ENCODE results near the gene ZDHHC24.

Gene ZDHHC24

GRCh38 chr11:66545701-66546367, at the start of gene ZDHHC24:
Gene ZDHHC24, minus strand, starts transcription at chr11:66546048. Its CDS starts 45 bp downstream, at chr11:66546003.
- TF ChIP-seq, protein P1, sequence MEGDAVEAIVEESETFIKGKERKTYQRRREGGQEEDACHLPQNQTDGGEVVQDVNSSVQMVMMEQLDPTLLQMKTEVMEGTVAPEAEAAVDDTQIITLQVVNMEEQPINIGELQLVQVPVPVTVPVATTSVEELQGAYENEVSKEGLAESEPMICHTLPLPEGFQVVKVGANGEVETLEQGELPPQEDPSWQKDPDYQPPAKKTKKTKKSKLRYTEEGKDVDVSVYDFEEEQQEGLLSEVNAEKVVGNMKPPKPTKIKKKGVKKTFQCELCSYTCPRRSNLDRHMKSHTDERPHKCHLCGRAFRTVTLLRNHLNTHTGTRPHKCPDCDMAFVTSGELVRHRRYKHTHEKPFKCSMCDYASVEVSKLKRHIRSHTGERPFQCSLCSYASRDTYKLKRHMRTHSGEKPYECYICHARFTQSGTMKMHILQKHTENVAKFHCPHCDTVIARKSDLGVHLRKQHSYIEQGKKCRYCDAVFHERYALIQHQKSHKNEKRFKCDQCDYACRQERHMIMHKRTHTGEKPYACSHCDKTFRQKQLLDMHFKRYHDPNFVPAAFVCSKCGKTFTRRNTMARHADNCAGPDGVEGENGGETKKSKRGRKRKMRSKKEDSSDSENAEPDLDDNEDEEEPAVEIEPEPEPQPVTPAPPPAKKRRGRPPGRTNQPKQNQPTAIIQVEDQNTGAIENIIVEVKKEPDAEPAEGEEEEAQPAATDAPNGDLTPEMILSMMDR (IDR thresholded peaks at IDR 0.05), result peak; percentile 45
- peaks cover 30 to 35% of the 10 kb centered on the region in 2 experiments for H3K4me1 ChIP-seq (ENCODE audit: control insufficient read depth in 1 of 2, insufficient read depth in 1 of 2, low read depth in 1 of 2, low read length in 1 of 2)
- H3K27ac ChIP-seq, result peak within 1 kb of the TSS; percentile 83

DNA sequence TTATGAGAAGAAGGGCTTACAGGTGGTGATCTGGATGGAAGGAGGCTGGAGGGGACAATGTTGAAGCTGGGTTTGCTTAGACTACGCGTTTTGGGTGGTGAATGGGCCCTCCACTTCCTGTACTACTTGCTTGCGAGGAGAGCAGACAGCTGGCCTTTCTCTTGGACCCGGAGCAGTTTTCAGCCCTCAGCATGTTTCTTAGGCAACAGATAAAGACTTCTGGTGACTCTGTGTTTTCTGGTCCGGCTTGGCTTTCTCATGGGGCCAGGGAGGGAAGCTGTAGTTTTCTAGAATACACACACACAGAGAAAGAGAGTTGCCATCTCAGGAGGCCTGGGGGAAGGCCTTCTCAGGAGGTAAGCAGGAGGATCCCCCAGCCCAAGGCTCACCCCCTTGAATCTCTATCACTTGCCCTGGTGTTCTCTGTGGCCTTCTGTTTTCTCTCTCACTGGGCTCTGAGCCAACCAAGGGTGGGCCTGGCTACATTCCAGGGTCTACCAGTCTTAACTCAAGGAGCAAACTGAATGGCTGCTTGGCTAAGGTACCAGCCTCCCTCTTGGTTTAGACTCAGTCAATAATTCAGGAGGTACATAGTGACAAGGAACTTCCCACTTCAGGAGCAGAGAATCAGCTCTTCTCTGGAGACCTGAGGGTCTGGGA, 49.5 kb upstream of the ZDHHC24 start:
- Histone ChIP-seq H3K4me3 (ENCODE audit: low read depth in 1 of 2, low read length in 1 of 2) (no peak overlapping the region), H3K27me3 (no peaks in the 10 kb centered on the region), H3K9me3 (no peaks in the 10 kb centered on the region), H3K36me3 (peaks cover 16% of the 10 kb centered on the region), H3K27ac (peak overlapping the region; percentile 14), H3K4me1 (ENCODE audit: control insufficient read depth in 1 of 2, insufficient read depth in 1 of 2, low read depth in 1 of 2, low read length in 1 of 2) (peaks cover 15 to 19% of the 10 kb centered on the region in 2 experiments)
- TF ChIP-seq, protein P1 (IDR thresholded peaks at IDR 0.05), result no peak

More at GRCh38 chr11:66545701-66546367, at the start of gene ZDHHC24:
- peak within 1 kb of the TSS; percentile 84 to 86 for H3K4me3 ChIP-seq (ENCODE audit: low read depth in 1 of 2, low read length in 1 of 2)
- no peaks in the 10 kb centered on the region for H3K9me3 ChIP-seq
- H3K27me3 ChIP-seq, result peaks cover 32% of the 10 kb centered on the region
- no peaks in the 10 kb centered on the region for H3K36me3 ChIP-seq

GRCh38 chr11:66593650-66594049, 47.8 kb upstream of the ZDHHC24 start:
- Histone ChIP-seq H3K27me3 (no peaks in the 10 kb centered on the region), H3K36me3 (no peaks in the 10 kb centered on the region), H3K27ac (peak overlapping the region; percentile 86), H3K4me3 (ENCODE audit: low read depth in 1 of 2, low read length in 1 of 2) (peak overlapping the region; percentile 88 to 94), H3K4me1 (ENCODE audit: control insufficient read depth in 1 of 2, insufficient read depth in 1 of 2, low read depth in 1 of 2, low read length in 1 of 2) (peaks cover 15 to 19% of the 10 kb centered on the region in 2 experiments), H3K9me3 (no peaks in the 10 kb centered on the region)
- TF ChIP-seq, protein P1 (IDR thresholded peaks at IDR 0.05), result no peak

DNA sequence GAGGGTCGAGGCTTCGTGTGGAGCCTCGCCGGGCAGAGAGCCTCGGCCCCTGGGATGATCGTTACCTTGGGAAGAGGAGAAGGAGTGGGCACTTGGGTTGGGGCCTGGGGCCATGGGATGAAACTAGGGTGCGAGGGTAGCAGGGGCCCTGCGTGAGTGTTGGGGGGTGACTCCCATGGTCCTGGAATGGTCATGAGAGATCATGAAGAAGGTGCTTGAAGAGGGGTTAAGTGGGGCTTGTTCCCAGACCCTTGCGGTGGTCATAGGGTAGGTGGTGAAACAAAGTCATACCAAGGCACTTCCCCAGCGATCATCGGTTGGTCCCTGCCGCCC, 47.4 kb upstream of the ZDHHC24 start:
- peaks cover 15 to 19% of the 10 kb centered on the region in 2 experiments for H3K4me1 ChIP-seq (ENCODE audit: control insufficient read depth in 1 of 2, insufficient read depth in 1 of 2, low read depth in 1 of 2, low read length in 1 of 2)
- H3K27me3 ChIP-seq, result no peaks in the 10 kb centered on the region
- H3K9me3 ChIP-seq, result no peaks in the 10 kb centered on the region
- TF ChIP-seq, protein P1 (IDR thresholded peaks at IDR 0.05), result no peak
- no peaks in the 10 kb centered on the region for H3K36me3 ChIP-seq
- H3K27ac ChIP-seq, result peak overlapping the region; percentile 86
- peak overlapping the region; percentile 88 to 94 for H3K4me3 ChIP-seq (ENCODE audit: low read depth in 1 of 2, low read length in 1 of 2)

- Histone ChIP-seq H3K4me3 (ENCODE audit: low read depth in 1 of 2, low read length in 1 of 2) (peak within 1 kb of the TSS; percentile 88 to 94), H3K27me3 (no peaks in the 10 kb centered on the region), H3K27ac (peak within 1 kb of the TSS; percentile 86), H3K36me3 (no peaks in the 10 kb centered on the region), H3K9me3 (no peaks in the 10 kb centered on the region), H3K4me1 (ENCODE audit: control insufficient read depth in 1 of 2, insufficient read depth in 1 of 2, low read depth in 1 of 2, low read length in 1 of 2) (peaks cover 15 to 19% of the 10 kb centered on the region in 2 experiments)
- TF ChIP-seq, protein P1 (IDR thresholded peaks at IDR 0.05), result peak; percentile 93
Observed at GRCh38 chr11:66592457-66593302, 46.8 kb upstream of the ZDHHC24 start, which contains the start of the genes CCDC87 and CCS. Gene CCDC87, minus strand, starts transcription at chr11:66593063. Its CDS starts 48 bp downstream, at chr11:66593015. Gene CCS, plus strand, starts transcription at chr11:66593185. Its CDS starts 77 bp downstream, at chr11:66593262.

Data from neutrophil (primary cell).